ENCODE results near the gene STRA8.
A peak's percentile ranks its signal among the peaks of the same experiment; 100 is the strongest.

Gene STRA8

GRCh38 chr7:135233570-135233969 lies at the start of gene STRA8:
STRA8 (plus strand) TSS chr7:135233838; CDS start chr7:135240525, 6,687 bp downstream.
- no peak for ATAC-seq

GRCh38 chr7:135184254-135184841 lies 49.3 kb upstream of the STRA8 start:
- ATAC-seq = no peak

GRCh38 chr7:135185471-135186260 lies 48.0 kb upstream of the STRA8 start:
- ATAC-seq = no peak

GRCh38 chr7:135186261-135186540 lies 47.4 kb upstream of the STRA8 start:
- no peak for ATAC-seq

GRCh38 chr7:135186841-135187253 lies 46.8 kb upstream of the STRA8 start:
- peak; percentile 51 to 60 for ATAC-seq

GRCh38 chr7:135188298-135188984 lies 45.2 kb upstream of the STRA8 start:
- peak in 1 of 2 donors; percentile 37 for ATAC-seq

GRCh38 chr7:135189221-135189662 lies 44.4 kb upstream of the STRA8 start:
- no peak for ATAC-seq

GRCh38 chr7:135189961-135190360 lies 43.7 kb upstream of the STRA8 start:
- no peak for ATAC-seq

GRCh38 chr7:135190703-135191102 lies 42.9 kb upstream of the STRA8 start:
- ATAC-seq = no peak

- ATAC-seq = no peak
These were observed 40.6 kb upstream of the STRA8 start for GRCh38 chr7:135192914-135193536.

- no peak for ATAC-seq
These were observed 40.0 kb upstream of the STRA8 start for GRCh38 chr7:135193615-135194081.

GRCh38 chr7:135194494-135195095 lies 39.0 kb upstream of the STRA8 start:
- no peak for ATAC-seq

- no peak for ATAC-seq
These were observed 38.5 kb upstream of the STRA8 start for GRCh38 chr7:135195156-135195555.

- ATAC-seq = no peak
These were observed 37.5 kb upstream of the STRA8 start for GRCh38 chr7:135195968-135196629.

- no peak for ATAC-seq
These were observed 36.3 kb upstream of the STRA8 start for GRCh38 chr7:135197343-135197742.

GRCh38 chr7:135197906-135198655 lies 35.6 kb upstream of the STRA8 start:
- ATAC-seq = no peak

- no peak for ATAC-seq
These were observed 34.2 kb upstream of the STRA8 start for GRCh38 chr7:135199439-135199838.

- no peak for ATAC-seq
These were observed 32.8 kb upstream of the STRA8 start for GRCh38 chr7:135200821-135201331.

- ATAC-seq = no peak
These were observed 32.3 kb upstream of the STRA8 start for GRCh38 chr7:135201350-135201749.

GRCh38 chr7:135204341-135204749 lies 29.3 kb upstream of the STRA8 start:
- ATAC-seq = no peak

- ATAC-seq = no peak
These were observed 28.8 kb upstream of the STRA8 start for GRCh38 chr7:135204876-135205275.
